ENCODE measurements around the gene BICDL1.

Gene BICDL1

DNA sequence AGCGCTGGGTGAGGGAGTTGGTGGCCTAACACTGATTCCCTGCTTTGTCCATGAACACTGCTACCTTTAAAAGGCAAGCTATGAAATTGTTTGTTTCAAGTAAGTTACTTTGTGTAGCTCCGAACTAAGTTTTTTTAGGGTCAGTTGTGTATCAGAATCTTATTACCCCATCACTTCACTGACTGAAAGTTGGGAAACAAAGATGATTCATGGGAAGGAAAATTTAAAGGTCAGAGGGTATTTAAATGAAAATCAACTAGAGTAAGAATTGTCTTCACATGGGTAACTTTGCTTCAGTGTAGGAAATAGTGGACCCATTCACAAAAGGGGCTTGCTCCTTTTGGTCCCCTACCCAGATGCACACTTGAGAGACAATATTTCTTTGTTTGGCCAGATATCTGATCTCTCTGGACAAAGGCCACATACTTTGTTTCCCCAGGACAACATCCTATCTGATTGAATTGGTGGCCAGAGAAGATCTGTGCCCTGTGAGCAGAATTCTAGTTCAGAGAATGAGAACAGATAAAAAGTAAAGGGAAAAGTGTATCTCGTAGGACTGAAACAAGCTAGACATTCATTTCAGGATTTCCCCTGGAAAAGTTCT is 74.0 kb downstream of the BICDL1 start:
- H3K79me2 ChIP-seq (ENCODE audit: insufficient read depth, low read length): no peaks in the 10 kb centered on the region
- no peaks in the 10 kb centered on the region for H3K9me2 ChIP-seq (replicated peaks; ENCODE audit: insufficient read depth, low read length)
- H3K4me3 ChIP-seq (ENCODE audit: insufficient read depth, low read length, poor library complexity, severe bottlenecking): no peak overlapping the region
- H4K20me1 ChIP-seq (ENCODE audit: low read depth, low read length): no peaks in the 10 kb centered on the region
- TF ChIP-seq EZH2phosphoT487 (conservative IDR thresholded peaks at IDR 0.05; ENCODE audit: low read length): no peak
- no peaks in the 10 kb centered on the region for H3K27me3 ChIP-seq (ENCODE audit: low read length)
- H3K36me3 ChIP-seq (ENCODE audit: low read length): no peaks in the 10 kb centered on the region
- H3K9ac ChIP-seq (ENCODE audit: low read length): no peak overlapping the region
- H3F3A ChIP-seq (ENCODE audit: insufficient read depth): no peaks in the 10 kb centered on the region
- no peaks in the 10 kb centered on the region for H3K9me3 ChIP-seq (ENCODE audit: insufficient read depth, low read length)
- H3K4me2 ChIP-seq (ENCODE audit: low read depth, low read length, poor library complexity, severe bottlenecking): no peak overlapping the region
- no peak overlapping the region for H3K27ac ChIP-seq (ENCODE audit: low read depth, low read length)
- no peak overlapping the region for H2AFZ ChIP-seq (ENCODE audit: low read depth, low read length, severe bottlenecking)

GRCh38 chr12:120064054-120064940 is 75.3 kb downstream of the BICDL1 start:
- TF ChIP-seq EZH2phosphoT487 (conservative IDR thresholded peaks at IDR 0.05; ENCODE audit: low read length) (no peak), CTCF (IDR thresholded peaks at IDR 0.05; ENCODE audit: insufficient read depth, low read length, poor library complexity, severe bottlenecking) (no peak)
- no peaks in the 10 kb centered on the region for H3K9me3 ChIP-seq (ENCODE audit: insufficient read depth, low read length)
- H3K27me3 ChIP-seq (ENCODE audit: low read length): no peaks in the 10 kb centered on the region
- H3K79me2 ChIP-seq (ENCODE audit: insufficient read depth, low read length): no peaks in the 10 kb centered on the region
- no peak overlapping the region for H3K4me3 ChIP-seq (ENCODE audit: insufficient read depth, low read length, poor library complexity, severe bottlenecking)
- H3K36me3 ChIP-seq (ENCODE audit: low read length): no peaks in the 10 kb centered on the region
- no peaks in the 10 kb centered on the region for H4K20me1 ChIP-seq (ENCODE audit: low read depth, low read length)
- no peaks in the 10 kb centered on the region for H3K9me2 ChIP-seq (replicated peaks; ENCODE audit: insufficient read depth, low read length)
- no peak overlapping the region for H3K27ac ChIP-seq (ENCODE audit: low read depth, low read length)
- H3K4me2 ChIP-seq (ENCODE audit: low read depth, low read length, poor library complexity, severe bottlenecking): no peak overlapping the region
- no peak overlapping the region for H2AFZ ChIP-seq (ENCODE audit: low read depth, low read length, severe bottlenecking)
- no peak overlapping the region for H3K9ac ChIP-seq (ENCODE audit: low read length)
- no peaks in the 10 kb centered on the region for H3F3A ChIP-seq (ENCODE audit: insufficient read depth)

DNA sequence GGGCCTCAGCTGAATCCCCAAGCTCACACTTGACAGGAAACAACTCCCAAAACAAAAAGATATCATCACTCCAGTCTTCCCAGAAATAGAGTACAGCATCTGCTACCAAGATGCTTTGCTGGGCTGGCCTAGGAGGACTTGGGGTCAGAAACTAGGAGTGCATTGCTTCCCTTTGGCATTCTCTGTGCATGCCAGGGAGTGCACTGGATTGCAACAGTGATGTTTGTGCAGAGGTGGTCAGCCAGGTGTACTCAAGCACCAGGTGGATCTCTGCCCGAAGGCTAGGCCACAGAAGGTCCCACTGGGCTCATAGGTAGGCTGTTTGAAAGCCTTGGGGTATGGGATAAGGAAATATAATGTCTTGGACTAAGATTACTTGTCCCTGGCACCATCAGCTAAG is 76.4 kb downstream of the BICDL1 start:
- no peaks in the 10 kb centered on the region for H3K9me3 ChIP-seq (ENCODE audit: insufficient read depth, low read length)
- H3K9ac ChIP-seq (ENCODE audit: low read length): no peak overlapping the region
- H3K9me2 ChIP-seq (replicated peaks; ENCODE audit: insufficient read depth, low read length): no peaks in the 10 kb centered on the region
- H2AFZ ChIP-seq (ENCODE audit: low read depth, low read length, severe bottlenecking): no peak overlapping the region
- no peak overlapping the region for H3K27ac ChIP-seq (ENCODE audit: low read depth, low read length)
- H3K27me3 ChIP-seq (ENCODE audit: low read length): no peaks in the 10 kb centered on the region
- H3K4me3 ChIP-seq (ENCODE audit: insufficient read depth, low read length, poor library complexity, severe bottlenecking): no peak overlapping the region
- no peaks in the 10 kb centered on the region for H3F3A ChIP-seq (ENCODE audit: insufficient read depth)
- H3K4me2 ChIP-seq (ENCODE audit: low read depth, low read length, poor library complexity, severe bottlenecking): no peak overlapping the region
- no peaks in the 10 kb centered on the region for H3K79me2 ChIP-seq (ENCODE audit: insufficient read depth, low read length)
- no peaks in the 10 kb centered on the region for H3K36me3 ChIP-seq (ENCODE audit: low read length)
- H4K20me1 ChIP-seq (ENCODE audit: low read depth, low read length): no peaks in the 10 kb centered on the region
- TF ChIP-seq CTCF (IDR thresholded peaks at IDR 0.05; ENCODE audit: insufficient read depth, low read length, poor library complexity, severe bottlenecking): no peak
- no peak for TF ChIP-seq EZH2phosphoT487 (conservative IDR thresholded peaks at IDR 0.05; ENCODE audit: low read length)

DNA sequence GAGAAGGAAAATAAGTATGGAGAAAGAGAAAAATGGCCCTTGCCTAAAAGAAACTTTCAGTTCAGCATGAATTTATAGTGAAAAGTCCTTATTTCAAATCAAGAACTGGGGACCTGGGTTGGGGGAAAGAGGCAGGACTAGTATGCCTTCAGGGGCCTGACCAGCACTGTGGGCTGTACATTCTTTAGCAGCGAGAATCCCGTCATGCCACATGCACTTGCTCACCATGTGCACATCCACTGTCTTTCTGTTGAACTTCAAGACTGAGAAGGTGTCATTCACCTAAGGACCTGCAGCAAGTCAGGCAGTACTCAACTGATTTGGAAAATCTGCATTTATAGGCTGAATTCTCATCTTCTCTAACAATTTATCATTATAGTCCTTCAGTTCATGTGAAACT is 77.3 kb downstream of the BICDL1 start:
- no peak overlapping the region for H3K9ac ChIP-seq (ENCODE audit: low read length)
- no peaks in the 10 kb centered on the region for H3K36me3 ChIP-seq (ENCODE audit: low read length)
- no peaks in the 10 kb centered on the region for H3F3A ChIP-seq (ENCODE audit: insufficient read depth)
- H3K4me2 ChIP-seq (ENCODE audit: low read depth, low read length, poor library complexity, severe bottlenecking): no peak overlapping the region
- H3K27me3 ChIP-seq (ENCODE audit: low read length): no peaks in the 10 kb centered on the region
- H3K27ac ChIP-seq (ENCODE audit: low read depth, low read length): no peak overlapping the region
- no peaks in the 10 kb centered on the region for H4K20me1 ChIP-seq (ENCODE audit: low read depth, low read length)
- H3K79me2 ChIP-seq (ENCODE audit: insufficient read depth, low read length): no peaks in the 10 kb centered on the region
- no peak overlapping the region for H2AFZ ChIP-seq (ENCODE audit: low read depth, low read length, severe bottlenecking)
- H3K9me2 ChIP-seq (replicated peaks; ENCODE audit: insufficient read depth, low read length): no peaks in the 10 kb centered on the region
- TF ChIP-seq CTCF (IDR thresholded peaks at IDR 0.05; ENCODE audit: insufficient read depth, low read length, poor library complexity, severe bottlenecking): no peak
- no peak for TF ChIP-seq EZH2phosphoT487 (conservative IDR thresholded peaks at IDR 0.05; ENCODE audit: low read length)
- H3K4me3 ChIP-seq (ENCODE audit: insufficient read depth, low read length, poor library complexity, severe bottlenecking): no peak overlapping the region
- H3K9me3 ChIP-seq (ENCODE audit: insufficient read depth, low read length): no peaks in the 10 kb centered on the region
